DOHH2 (cell line): Measurements from ENCODE around the gene PLXNA2.

ENCODE experiments used
- H3F3A ChIP-seq: fragments of 200-600 bp; sonication (generic), shearing (Covaris generic); 2 replicates; pipeline ENCODE4 v1.6.0; 2016; ENCODE audit warnings: antibody characterized with exemption, mild to moderate bottlenecking; ENCODE audit not compliant: control insufficient read depth, insufficient read depth
- H3K27ac ChIP-seq: fragments of 200-600 bp; sonication (generic); 2 replicates; pipeline ENCODE4 v1.5.1; 2014; ENCODE audit warnings: low read depth, mild to moderate bottlenecking, low read length, moderate library complexity
- H3K27me3 ChIP-seq: fragments of 200-600 bp; sonication (generic); 2 replicates; pipeline ENCODE4 v1.6.1; 2014; ENCODE audit warnings: mild to moderate bottlenecking, low read length, mixed read lengths; ENCODE audit not compliant: control insufficient read depth
- H3K36me3 ChIP-seq: fragments of 200-600 bp; sonication (generic); 2 replicates; pipeline ENCODE4 v1.6.1; 2014; ENCODE audit warnings: mild to moderate bottlenecking, low read length, moderate library complexity, mixed read lengths; ENCODE audit not compliant: control insufficient read depth
- H3K4me1 ChIP-seq: fragments of 200-600 bp; sonication (generic); 2 replicates; pipeline ENCODE4 v1.6.1; 2014; ENCODE audit warnings: mild to moderate bottlenecking, low read length, mixed read lengths; ENCODE audit not compliant: control insufficient read depth
- H3K4me2 ChIP-seq: fragments of 200-600 bp; sonication (generic); 2 replicates; pipeline ENCODE4 v1.6.0; 2014; ENCODE audit warnings: mild to moderate bottlenecking, low read length, moderate library complexity
- H3K4me3 ChIP-seq: fragments of 200-600 bp; sonication (generic); 2 replicates; pipeline ENCODE4 v1.5.1; 2014; ENCODE audit warnings: mild to moderate bottlenecking, low read length, mixed read lengths
- H3K79me2 ChIP-seq: fragments of 200-600 bp; sonication (generic); 2 replicates; pipeline ENCODE4 v1.6.1; 2014; ENCODE audit warnings: mild to moderate bottlenecking, low read length, mixed read lengths; ENCODE audit not compliant: control insufficient read depth
- H3K9me2 ChIP-seq: fragments of 200-600 bp; sonication (generic); replicated peaks from 2 replicates; pipeline ENCODE4 v1.6.1; 2014; ENCODE audit warnings: mild to moderate bottlenecking, low read length, mixed read lengths; ENCODE audit not compliant: control insufficient read depth
- H3K9me3 ChIP-seq: fragments of 200-600 bp; sonication (generic); 2 replicates; pipeline ENCODE4 v1.6.1; 2014; ENCODE audit warnings: antibody characterized with exemption, low read length, mixed read lengths; ENCODE audit not compliant: control insufficient read depth, insufficient read depth
- H4K20me1 ChIP-seq: fragments of 200-600 bp; sonication (generic); 2 replicates; pipeline ENCODE4 v1.6.0; 2014; ENCODE audit warnings: low read depth, mild to moderate bottlenecking, antibody characterized with exemption, low read length, moderate library complexity; ENCODE audit not compliant: control insufficient read depth, insufficient read depth
- CTCF ChIP-seq: fragments of 200-600 bp; sonication (generic); IDR thresholded peaks from one replicate; pipeline ENCODE4 v1.5.1; 2014; ENCODE audit warnings: antibody characterized with exemption, mild to moderate bottlenecking, low read depth, low read length; ENCODE audit not compliant: poor library complexity, severe bottlenecking
- EZH2phosphoT487 ChIP-seq: fragments of 200-600 bp; sonication (generic); IDR thresholded peaks from 2 replicates; pipeline ENCODE4 v1.6.1; 2017; ENCODE audit warnings: borderline replicate concordance, mild to moderate bottlenecking, antibody characterized with exemption, low read length, moderate library complexity, mixed read lengths

PLXNA2 gene

GRCh38 chr1:208121813-208122364 lies 122.3 kb downstream of the PLXNA2 start:
- no peaks in the 10 kb centered on the region for H3K27me3 ChIP-seq
- H3K4me3 ChIP-seq: no peak overlapping the region
- H3K4me2 ChIP-seq: no peak overlapping the region
- H3K79me2 ChIP-seq: no peaks in the 10 kb centered on the region
- H3F3A ChIP-seq: no peaks in the 10 kb centered on the region
- no peaks in the 10 kb centered on the region for H3K9me2 ChIP-seq
- no peaks in the 10 kb centered on the region for H3K4me1 ChIP-seq
- no peak overlapping the region for H3K27ac ChIP-seq
- H3K36me3 ChIP-seq: no peaks in the 10 kb centered on the region
- no peaks in the 10 kb centered on the region for H3K9me3 ChIP-seq
- TF ChIP-seq EZH2phosphoT487 (no peak), CTCF (no peak)
- no peaks in the 10 kb centered on the region for H4K20me1 ChIP-seq

DNA sequence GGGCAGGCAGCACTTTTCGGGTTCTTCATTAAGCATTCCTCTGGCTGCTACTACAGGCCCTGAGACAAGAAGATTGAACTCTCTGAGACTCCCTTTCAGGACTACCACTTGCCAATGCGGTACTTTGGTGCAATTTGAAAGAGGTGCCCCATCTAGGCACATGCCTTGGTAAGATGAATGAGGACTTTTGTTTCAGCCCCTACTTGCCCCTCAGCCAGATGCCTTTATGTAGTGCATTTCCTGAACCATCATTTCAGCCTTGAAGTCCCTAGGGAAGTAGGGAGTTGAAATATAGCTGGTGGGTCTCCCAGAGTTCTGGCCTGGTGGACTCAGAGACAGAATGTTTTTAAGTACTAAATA lies 123.8 kb downstream of the PLXNA2 start:
- Histone ChIP-seq H3K4me3 (no peak overlapping the region), H3K4me1 (no peaks in the 10 kb centered on the region), H3K27me3 (no peaks in the 10 kb centered on the region; the same call in 1 of the 2 replicates), H3K79me2 (no peaks in the 10 kb centered on the region), H4K20me1 (no peaks in the 10 kb centered on the region), H3K36me3 (no peaks in the 10 kb centered on the region), H3K27ac (no peak overlapping the region), H3K9me3 (no peaks in the 10 kb centered on the region), H3K9me2 (no peaks in the 10 kb centered on the region), H3F3A (no peaks in the 10 kb centered on the region), H3K4me2 (no peak overlapping the region)
- TF ChIP-seq EZH2phosphoT487 (no peak), CTCF (no peak)

GRCh38 chr1:208118841-208119606 lies 125.2 kb downstream of the PLXNA2 start:
- Histone ChIP-seq H3K4me1 (no peaks in the 10 kb centered on the region), H3K9me2 (no peaks in the 10 kb centered on the region), H3K27me3 (no peaks in the 10 kb centered on the region; the same call in 1 of the 2 replicates), H3K27ac (no peak overlapping the region), H3F3A (no peaks in the 10 kb centered on the region), H3K4me3 (no peak overlapping the region), H4K20me1 (no peaks in the 10 kb centered on the region), H3K4me2 (no peak overlapping the region), H3K79me2 (no peaks in the 10 kb centered on the region), H3K36me3 (no peaks in the 10 kb centered on the region), H3K9me3 (no peaks in the 10 kb centered on the region)
- TF ChIP-seq EZH2phosphoT487: no peak
- TF ChIP-seq CTCF: no peak
